ENCODE results near the gene SRPRB.

The SRPRB gene, protein sequence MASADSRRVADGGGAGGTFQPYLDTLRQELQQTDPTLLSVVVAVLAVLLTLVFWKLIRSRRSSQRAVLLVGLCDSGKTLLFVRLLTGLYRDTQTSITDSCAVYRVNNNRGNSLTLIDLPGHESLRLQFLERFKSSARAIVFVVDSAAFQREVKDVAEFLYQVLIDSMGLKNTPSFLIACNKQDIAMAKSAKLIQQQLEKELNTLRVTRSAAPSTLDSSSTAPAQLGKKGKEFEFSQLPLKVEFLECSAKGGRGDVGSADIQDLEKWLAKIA

DNA sequence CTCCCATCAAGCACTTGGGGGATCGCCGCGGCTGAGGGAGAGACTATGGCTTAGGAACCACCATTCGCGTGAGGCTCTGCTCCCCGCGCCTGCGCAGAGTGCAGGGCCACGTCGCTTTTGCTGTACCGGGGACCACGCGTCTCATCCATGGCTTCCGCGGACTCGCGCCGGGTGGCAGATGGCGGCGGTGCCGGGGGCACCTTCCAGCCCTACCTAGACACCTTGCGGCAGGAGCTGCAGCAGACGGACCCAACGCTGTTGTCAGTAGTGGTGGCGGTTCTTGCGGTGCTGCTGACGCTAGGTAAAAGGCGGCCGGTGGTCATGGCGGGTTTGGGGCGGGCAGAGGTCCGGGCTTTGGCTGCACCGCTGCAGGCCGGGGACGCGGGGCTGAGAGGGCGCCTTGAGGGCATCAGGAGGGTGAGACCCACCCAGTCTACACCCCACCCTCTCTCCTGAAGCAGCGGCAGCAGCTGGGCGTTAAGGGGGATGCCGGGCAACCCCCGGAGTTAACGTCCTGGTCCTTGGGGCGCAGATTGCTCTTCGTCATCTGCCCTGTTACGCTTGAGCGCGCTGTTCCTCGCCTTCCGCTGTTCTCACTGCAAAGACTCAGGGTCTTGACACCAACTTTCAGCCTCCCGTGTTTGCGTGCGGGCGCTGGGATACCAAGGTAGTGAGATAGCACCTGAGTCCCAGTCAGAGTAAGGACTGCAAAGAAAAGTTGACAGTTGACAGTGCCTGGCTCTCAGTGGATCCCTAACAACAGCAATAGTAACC is at the start of gene SRPRB:
TSS of gene SRPRB (plus strand) at position 114 of the 774 bp plus-strand sequence. CDS start at position 148, 34 bp downstream.
- DNase-seq: peak; percentile 97

DNA sequence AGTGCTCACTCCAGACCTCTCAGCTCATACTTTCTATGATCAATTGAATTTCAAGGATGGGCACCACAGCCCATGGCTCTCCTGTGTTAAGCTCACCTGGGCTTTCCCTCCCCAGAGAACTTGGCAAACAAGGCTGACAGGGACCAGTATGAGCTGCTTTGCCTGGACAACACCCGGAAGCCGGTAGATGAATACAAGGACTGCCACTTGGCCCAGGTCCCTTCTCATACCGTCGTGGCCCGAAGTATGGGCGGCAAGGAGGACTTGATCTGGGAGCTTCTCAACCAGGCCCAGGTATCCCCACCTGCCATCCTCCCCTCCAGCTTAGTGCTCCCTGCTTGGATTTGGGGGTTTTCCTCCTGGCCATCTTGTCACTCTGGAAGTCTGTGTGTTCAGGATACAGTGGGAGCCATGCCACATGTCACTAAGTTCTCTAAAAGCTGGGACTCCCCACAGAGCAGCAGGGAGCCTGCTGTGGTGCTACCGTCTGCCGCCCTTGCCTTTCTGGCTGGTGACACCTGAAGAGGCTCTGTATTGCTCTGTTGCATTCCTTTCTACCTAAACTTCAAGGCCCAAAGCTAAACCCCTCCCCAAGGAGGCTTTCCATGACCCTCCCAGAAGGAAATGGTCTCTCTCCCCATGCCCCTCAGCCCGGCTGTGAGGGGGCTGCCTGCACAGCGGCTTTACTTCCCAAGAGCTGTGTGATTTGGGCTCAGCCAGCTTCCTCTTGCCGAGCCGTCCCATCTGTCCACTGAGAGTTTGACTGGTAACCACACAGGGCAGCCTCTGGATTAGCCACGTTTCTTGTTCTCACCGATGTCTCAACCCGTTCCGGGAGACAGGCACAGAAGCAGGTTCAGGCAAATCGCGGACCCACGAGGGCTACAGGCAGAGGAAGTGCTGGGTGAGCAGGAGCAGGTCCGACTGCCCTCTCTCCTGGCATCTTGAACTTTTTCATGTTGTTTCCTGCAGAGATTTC is 48.6 kb upstream of the SRPRB start:
- DNase-seq: no peak

DNA sequence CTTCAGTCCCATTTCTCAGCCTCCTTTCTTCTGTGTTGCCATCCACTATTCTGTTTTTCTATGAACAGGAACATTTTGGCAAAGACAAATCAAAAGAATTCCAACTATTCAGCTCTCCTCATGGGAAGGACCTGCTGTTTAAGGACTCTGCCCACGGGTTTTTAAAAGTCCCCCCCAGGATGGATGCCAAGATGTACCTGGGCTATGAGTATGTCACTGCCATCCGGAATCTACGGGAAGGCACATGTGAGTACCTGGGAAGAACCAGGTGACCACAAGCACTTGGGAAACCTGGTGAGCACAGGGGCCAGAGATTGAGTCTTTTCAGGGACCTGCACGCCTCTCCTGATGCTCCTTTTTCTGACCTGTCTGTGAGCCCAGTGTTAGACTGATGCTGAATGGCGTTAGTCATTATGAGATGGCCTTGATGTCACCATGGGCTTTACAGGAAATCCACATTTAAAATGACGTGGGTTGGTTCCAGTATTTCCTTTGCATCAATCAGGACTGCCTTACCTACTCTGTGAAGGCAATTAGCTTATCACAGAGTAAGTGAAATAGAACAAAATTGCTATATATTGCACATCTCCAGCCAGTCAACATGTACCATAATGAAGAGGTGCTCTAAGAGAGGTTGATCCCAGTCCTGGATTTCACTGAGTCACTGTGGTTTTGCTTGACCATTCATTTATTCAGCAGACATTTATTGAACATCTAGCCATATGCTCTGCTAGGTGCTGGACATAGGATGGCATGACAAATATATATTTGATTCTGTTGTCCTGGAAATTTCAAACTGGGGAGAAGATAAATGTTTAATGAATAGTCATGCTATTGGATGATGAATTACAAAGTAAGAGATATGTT is 47.7 kb upstream of the SRPRB start:
- DNase-seq: no peak

DNA sequence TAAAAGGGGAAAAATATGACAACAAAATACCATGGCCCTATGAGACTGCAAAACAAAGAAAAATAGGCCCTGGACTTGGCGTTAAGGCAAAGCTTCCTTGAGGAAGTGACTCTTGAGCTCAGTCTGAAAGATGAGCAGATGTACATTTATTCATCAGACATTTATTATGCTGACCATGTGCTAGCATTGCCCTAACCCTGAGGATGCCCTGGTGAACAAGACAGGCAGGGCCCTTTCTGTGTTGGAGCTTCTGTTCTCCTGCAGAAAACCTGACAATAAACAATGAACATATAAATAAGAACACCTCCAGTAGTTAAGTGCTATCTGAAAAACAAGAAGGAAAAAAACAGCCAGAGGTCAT is 47.1 kb upstream of the SRPRB start:
- no peak for DNase-seq

DNA sequence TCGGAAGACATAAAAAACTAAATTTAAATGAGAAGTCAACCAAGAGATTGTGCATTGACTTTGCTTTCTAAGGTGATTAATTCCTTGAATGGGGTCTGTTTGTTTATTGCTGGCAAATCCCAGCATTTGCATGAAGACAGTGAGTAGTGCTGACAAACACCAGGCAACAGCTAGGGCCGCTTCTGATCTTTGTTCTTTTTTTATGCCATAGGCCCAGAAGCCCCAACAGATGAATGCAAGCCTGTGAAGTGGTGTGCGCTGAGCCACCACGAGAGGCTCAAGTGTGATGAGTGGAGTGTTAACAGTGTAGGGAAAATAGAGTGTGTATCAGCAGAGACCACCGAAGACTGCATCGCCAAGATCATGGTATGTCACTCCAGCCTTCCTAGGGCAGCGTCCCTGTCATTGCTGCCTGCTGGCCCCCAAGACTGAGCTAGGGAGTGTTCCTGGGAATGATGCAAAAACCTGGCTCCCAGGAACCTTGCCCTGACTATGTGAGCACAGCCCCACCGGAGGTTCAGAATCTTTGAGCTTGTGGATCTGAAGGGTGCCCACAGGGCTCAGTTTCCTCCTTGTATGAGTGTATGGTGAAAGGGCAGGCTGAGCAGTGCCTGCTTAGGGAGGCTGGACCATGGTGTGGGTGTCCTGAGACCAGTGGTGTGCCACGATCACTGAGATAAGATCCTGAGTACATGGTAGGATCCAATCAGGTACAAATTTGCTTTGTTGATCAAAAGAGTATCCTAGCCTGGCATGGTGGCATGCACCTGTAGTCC is 46.5 kb upstream of the SRPRB start:
- no peak for DNase-seq

DNA sequence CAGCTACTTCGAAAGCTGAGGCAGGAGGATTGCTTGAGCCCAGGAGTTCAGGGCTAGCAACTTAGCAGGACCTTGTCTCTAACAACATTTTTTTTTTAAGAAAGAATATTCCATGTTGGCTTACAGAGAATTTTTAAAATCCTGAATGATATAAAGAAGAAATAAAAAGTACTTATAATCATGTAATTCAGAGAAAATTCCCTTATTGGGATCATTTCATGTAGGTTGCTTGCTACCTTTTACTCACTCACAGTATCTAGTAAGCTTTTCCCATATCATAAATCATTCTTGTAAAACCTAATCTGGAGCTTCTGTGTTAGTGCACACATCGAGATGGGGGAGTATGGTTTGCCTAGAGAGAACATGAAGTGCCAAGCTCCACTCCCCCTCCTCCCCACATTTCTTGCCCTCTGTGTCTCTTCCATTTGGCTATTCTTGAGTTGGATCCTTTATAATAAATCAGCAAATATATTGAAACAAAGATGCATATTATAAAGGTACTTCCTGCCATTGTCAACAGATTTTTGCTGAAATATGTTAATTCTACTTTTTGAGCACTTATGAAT is 45.8 kb upstream of the SRPRB start:
- DNase-seq: no peak

DNA sequence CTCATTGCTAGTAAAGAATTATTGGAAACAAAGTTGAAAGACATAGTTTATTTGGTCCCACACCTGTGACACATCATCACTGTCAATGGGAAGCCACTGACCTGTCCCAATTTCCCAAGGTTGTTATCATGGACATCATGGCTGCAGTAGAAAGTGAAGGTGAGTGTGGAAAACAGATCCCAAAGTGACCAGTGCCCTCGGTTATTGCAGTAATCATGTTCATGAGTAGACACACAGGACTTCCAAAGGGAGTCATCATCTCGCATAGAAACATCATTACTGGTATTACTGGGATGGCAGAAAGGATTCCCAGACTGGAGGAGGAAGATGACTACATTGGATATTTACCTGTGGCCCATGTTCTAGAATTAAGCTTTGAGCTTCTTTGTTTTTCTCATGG is 44.7 kb upstream of the SRPRB start:
- no peak for DNase-seq

DNA sequence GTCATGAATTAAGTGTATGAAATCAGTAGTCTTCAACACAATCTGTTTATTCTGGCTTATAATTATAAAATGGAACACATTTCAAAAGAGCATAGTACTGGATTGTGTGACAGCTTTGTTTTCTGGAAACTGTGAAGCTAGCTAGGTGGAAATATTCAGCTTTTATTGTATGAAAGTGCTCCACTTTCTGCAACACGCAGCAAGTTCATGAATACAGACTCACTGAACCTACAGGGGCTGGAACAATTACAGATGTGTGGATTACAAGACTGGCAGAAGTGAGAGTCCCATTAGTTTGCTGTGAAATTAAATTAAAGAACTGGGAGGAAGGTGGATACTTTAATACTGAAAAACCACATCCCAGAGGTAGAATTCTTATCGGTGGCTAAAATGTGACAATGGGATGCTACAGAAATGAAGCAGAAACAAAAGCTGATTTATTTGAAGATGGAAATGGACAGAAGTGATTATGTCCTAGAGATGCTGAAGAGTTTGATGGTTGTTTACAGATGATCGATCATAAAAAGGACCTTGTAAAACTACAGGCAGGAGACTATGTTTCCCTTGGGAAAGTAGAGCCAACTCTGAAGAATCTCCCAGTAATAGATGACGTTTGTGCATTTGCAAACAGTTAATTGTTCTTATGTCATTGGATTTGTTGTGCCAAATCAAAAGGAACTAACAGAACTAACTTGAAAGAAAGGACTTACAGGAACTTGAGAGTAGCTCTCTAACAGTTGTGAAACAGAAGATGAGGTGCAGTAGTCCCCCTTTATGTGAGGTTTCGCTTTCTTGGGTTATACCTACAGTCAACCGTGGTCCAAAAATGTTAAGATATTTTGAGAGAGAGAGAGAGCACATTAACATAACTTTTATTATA is 43.8 kb upstream of the SRPRB start:
- DNase-seq: no peak

DNA sequence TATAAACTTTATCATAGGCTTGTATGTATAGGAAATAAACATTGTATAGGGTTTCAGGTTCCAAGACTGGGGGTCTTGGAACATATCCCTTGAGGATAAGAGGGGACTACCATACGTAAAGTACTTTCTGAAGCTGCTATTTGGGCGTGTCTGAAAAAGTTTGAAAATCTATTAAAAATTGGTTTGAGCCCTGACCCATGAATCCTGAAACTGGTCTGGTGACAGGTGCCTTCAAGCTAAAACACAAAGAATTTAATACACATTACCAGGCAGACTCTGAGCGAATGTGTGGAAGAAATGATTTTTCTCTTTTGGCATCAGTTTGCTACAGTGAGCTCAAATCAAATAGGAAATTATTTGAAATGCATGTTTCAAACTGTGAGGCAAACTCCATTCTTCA is 43.1 kb upstream of the SRPRB start:
- no peak for DNase-seq

DNA sequence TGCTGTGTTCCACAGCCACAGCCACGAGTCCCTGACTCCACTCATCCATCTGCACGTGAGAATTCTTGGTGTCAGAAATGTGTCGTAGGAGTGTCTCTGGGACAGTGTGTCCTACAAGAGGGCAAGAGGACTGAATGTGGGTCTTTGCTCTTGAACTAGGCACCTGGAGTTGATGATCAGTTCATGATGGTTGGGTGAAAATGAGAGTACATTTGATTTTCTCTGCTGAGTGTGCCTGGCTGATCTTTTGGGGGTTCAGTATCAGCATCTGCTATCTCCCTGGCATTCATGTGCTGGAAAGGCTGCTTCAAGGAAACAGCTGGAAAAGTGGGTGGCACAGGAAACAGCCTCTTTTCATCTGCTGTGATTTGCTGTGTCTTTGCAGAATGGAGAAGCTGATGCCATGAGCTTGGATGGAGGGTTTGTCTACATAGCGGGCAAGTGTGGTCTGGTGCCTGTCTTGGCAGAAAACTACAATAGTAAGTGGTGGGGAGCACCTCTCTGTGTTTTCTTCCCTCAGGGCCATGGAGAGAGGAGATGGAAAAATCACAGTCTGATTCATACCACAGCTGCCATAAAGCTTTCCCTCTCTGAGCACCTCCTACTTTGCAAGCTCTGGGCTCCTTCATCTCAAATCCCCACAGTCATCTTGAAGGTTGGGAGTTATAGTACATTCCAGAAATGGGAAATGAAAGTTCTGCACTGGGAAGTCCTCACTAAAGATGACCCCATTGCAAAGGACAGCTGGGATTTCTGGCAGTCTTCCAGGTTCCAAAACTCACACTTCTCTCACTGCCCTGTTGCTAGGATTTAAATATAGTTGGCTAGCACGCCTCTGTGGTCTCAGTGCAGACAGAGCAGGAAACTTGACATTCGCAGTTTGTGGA is 41.6 kb upstream of the SRPRB start:
- no peak for DNase-seq

DNA sequence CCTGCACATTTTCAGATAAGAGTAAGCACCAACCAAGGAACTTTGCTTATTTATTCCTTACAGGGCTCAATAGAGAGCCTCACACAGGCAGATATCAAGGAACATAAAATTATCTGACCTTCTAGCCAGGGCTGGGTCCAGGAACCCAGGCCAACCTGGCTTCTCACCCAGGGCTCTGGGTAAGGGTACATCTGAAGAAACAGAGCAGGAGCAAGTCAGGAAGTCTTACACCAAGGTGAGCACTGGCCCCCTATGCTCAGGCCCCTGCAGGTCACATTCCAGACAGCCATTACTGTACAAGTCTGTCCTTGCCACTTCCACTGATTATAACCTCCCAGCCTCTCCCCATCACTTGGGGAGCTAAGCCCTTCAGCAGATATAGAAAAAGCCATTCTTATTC is 40.4 kb upstream of the SRPRB start:
- no peak for DNase-seq

DNA sequence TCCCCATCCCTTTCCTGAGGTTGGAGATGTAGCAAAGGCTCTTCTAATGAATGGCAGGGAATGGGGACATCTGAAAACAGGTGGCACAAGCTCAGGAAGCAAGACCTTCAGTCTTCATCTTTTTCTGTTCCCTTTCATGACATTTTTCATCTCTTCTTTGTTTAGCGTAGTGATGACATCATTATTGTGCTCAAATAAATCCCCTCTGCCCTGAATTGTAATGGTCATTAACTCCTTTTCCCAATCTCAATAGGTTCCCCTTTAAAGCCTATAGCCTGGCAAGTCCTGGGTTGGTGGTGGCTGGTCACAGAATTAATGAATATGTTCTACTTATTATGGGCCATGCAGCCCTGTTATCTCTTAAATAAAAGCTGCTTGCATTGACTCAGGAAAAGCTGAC is 38.0 kb upstream of the SRPRB start:
- DNase-seq: no peak

DNA sequence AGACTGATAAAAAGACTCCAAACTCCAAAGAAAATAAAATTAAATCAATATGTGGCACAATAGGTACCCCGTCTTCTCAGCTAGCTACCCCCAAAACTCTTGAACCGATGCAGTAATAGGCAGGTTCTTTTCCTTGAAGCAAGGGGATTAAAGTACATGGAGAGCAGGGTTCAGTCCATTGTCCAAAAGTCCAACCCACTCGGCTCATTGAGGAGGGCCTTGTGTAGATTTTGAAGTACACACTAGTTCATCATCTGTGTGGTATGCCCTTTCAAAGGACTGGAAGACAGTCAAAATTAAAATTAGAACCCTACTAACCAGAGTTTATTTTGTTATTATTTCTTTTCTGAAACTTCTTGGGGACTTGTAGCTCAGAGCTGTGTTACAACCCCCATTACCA is 36.1 kb upstream of the SRPRB start:
- DNase-seq: no peak

DNA sequence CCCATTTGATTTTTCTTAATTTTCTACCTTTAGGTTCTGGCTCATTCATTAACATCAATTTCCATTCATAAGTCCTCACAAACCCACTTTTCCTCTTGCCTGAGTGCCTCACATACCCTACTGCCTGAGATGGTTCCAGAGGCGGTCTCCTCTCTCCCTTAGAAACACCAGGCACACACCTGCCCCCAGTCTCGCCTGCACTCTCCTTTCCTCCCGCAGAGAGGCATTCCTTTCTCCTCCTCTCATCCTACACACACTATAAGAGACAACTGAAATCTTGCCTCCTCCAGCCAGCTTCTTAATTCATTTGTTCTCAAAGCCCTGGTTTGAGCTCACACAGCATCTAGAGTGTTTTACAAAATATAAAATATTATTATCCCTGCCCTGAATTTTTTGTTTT is 31.9 kb upstream of the SRPRB start:
- DNase-seq: no peak

DNA sequence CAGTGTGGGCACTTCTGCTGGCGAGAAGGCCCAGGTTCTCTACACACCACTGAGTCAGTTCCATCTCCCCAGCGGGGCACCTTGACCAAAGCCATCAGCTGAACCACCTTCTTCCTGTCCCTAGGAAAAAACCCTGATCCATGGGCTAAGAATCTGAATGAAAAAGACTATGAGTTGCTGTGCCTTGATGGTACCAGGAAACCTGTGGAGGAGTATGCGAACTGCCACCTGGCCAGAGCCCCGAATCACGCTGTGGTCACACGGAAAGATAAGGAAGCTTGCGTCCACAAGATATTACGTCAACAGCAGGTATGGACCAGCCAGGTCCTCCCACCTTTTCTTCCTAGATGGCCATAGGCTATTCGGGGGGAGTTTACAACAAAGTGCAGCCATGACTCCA is 30.3 kb upstream of the SRPRB start:
- DNase-seq: no peak

DNA sequence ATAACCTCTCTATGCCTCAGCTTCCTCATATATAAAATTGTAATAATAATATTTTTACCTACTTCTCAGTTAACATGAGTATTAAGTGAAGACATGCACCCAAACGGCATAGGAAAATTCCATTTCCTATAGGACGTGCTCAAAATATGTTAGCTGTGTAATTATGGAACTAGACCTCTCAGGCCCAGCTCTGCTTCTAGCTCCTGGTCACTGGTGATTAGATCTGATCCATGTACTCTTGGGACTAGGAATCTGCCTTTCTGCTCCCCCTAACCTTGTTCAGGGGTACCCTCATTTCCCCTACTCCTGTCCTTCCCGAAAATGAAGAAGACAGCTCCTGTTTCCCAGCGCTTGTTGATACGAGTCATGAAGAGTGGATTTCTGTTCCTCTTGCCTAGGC is 29.8 kb upstream of the SRPRB start:
- DNase-seq: no peak

DNA sequence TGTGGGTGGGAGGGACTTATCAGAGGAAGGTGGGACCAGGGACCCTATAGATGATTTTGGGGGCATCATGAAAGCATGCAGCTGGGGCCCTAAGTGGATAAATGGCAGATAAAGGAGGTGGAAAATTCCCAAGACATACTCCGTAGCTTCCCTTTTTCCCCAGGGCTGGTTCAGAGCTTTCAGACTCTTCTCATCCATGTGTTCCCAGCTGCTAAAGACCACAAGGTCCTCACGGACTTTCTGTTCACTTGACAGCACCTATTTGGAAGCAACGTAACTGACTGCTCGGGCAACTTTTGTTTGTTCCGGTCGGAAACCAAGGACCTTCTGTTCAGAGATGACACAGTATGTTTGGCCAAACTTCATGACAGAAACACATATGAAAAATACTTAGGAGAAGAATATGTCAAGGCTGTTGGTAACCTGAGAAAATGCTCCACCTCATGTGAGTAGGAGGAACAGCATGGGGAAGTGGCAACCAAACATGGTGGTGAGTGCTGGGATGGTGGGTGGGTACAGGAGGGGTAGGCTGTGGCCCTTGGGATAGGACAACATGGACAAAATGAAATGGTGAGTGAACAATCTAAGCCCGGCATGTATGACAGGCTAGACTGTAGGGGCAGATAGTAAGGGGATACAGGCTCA is 28.7 kb upstream of the SRPRB start:
- DNase-seq: no peak

DNA sequence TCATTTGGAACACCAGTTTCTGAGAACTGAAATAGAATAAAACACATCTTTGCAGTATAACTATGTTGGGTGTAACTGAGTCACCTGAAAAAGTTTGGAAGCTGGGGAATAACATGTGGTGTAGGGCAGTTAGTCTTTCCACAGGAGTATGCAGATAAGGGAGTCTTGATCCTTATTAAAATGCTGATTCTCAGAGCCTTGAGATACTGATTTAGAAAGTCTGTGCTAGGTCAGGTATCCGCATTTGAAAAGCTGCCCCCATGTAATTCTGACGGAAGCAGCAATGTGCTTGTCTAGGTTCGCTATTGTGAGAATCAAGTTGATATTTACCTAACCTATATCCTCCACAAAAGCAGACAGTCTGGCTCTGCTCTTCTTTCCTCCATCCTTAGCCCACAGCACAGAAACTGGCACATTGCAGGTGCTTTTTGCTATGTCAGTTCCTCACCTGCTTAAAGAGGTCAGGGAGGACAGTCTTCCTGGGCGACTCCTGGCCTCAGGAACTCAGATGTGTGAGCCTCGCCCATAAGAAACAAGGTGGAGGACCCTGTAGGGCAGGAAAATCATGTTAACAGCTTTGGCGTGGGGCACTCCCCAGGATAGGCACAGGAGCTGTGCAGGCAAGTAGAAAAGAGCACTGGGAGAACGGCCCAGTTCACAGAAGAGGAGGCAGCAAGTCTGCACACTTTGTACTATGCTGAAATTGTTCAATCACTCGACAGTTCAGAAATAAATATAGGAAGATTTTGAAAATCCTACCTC is 27.6 kb upstream of the SRPRB start:
- no peak for DNase-seq

Data from CD4-positive, alpha-beta T cell treated with Interleukin-15 for 1 hour (primary cell).